ENCODE data around the gene FAM89B.

- TF ChIP-seq CTCF (IDR thresholded peaks at IDR 0.05; ENCODE audit: low read length) (peak; percentile 89), EZH2 (optimal IDR thresholded peaks at IDR 0.05; ENCODE audit: low read depth, low read length) (no peak)
Measured at GRCh38 chr11:65551572-65552387, 20.6 kb upstream of the FAM89B start.

Data from MM.1S (cell line).